Stimulated activated CD4-positive, alpha-beta T cell treated with anti-CD3 and anti-CD28 coated beads, Interleukin-4, amount 100 ng/mL, for 48 hours (primary cell): Measurements from ENCODE around the gene MRPL50.
"Not testable (repeated sequence)": the region's sequence is repeated elsewhere in the genome, so short reads cannot be mapped to it uniquely, and the experiment has no call there.

ENCODE experiments used
- DNase-seq, 2 donors: peaks; one replicate each; pipeline ENCODE4 v3.0.0-alpha.2; 2020; ENCODE audit warnings: low read depth in 2 of 2

MRPL50 gene

DNA sequence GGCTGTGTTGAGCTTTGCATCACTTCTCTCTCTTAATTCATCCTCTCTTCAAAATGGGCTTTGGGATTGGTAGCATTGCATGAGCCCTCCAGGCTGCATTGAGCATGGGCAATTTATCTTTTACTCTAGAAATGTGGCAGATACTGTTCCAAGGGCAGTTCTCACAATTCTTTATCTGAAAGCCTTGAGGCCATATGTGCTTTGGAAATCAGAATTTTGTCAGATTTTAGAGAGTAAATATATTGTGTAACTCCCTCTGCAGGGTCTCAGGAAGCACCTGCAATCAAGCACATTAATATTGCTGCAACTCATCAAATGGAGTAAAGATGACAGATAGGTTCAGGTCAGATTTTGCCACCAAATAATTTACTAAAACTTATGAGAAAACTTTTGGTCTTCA, 19.6 kb upstream of the MRPL50 start:
- DNase-seq, result no peak

DNA sequence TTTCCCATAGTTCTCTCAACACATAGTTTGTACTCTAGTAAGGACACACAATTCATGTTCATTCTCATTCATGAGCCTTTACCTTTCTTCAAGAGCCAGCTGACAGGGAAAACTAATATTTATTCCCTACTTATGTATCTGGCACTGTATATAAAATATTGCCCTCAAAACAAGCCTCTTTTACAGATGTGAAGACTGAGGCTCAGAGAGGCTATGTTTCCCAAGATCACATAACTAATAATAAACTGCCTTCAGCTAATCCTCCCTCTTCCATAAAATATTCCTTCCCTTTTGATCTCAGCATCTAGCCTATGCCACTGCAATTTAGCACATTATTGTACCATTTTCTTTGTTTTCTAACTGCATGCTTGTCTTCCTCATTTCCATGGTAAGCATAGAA, 19.0 kb upstream of the MRPL50 start:
- no peak for DNase-seq

DNA sequence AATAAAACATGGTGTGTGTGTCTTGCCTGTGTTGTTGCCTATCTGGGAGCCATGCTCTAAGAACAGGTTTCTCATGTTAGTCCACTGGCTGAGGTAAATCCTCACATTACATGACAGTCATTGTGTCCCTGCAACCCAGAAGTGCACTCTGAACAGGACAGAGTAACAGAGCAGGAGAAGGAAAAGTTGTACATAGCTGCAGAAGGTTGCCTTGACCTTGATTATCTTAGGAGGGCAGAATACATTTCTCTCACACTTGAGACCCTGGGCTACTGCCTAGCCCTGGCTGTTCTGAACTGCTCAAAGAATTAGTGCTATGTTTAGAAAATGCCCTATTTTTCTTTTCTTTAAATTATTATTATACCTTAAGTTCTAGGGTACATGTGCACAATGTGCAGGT, 17.2 kb upstream of the MRPL50 start:
- DNase-seq, result no peak

DNA sequence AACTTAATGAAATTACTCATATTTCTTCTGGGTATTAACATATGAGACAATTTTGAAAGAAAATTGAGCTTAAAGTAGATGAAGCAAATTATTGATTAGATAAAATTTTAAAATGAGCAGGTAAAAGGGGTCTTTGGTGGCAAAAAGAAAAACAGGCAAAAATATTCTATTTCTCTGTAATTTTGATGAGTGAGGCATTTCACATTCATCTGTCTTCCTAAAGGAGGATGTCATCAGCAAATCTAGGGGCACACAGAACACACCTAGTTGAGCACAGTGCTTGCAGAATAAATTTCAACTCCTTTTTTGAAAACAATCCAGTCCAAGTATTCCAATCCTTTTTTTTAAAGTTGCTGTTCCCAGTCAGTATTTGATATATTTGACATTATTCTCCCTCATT, 16.4 kb upstream of the MRPL50 start:
- DNase-seq, result no peak

DNA sequence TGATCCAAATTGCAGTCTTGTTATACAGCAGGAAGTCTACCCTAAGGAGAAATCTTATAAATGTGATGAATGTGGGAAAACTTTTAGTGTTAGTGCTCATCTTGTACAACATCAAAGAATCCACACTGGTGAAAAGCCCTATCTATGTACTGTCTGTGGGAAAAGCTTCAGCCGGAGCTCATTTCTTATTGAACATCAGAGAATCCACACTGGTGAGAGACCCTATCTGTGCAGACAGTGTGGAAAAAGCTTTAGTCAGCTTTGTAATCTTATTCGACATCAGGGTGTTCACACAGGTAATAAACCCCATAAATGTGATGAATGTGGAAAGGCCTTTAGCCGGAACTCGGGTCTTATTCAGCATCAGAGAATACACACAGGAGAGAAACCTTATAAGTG, 10.7 kb upstream of the MRPL50 start:
- DNase-seq, result no peak

DNA sequence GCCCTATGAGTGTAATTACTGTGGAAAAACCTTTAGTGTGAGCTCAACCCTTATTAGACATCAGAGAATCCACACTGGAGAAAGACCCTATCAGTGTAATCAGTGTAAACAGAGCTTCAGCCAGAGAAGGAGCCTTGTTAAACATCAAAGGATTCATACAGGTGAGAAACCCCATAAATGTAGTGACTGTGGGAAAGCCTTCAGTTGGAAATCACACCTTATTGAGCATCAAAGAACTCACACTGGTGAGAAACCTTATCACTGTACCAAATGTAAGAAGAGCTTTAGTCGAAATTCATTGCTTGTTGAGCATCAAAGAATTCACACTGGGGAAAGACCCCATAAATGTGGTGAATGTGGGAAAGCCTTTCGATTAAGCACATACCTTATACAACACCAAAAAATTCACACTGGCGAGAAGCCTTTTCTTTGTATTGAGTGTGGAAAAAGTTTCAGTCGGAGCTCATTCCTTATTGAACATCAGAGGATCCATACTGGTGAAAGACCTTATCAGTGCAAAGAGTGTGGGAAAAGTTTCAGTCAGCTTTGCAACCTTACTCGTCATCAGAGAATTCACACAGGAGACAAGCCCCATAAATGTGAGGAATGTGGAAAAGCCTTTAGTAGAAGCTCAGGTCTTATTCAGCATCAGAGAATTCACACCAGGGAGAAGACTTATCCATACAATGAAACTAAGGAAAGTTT, 10.1 kb upstream of the MRPL50 start:
- DNase-seq, result no peak

DNA sequence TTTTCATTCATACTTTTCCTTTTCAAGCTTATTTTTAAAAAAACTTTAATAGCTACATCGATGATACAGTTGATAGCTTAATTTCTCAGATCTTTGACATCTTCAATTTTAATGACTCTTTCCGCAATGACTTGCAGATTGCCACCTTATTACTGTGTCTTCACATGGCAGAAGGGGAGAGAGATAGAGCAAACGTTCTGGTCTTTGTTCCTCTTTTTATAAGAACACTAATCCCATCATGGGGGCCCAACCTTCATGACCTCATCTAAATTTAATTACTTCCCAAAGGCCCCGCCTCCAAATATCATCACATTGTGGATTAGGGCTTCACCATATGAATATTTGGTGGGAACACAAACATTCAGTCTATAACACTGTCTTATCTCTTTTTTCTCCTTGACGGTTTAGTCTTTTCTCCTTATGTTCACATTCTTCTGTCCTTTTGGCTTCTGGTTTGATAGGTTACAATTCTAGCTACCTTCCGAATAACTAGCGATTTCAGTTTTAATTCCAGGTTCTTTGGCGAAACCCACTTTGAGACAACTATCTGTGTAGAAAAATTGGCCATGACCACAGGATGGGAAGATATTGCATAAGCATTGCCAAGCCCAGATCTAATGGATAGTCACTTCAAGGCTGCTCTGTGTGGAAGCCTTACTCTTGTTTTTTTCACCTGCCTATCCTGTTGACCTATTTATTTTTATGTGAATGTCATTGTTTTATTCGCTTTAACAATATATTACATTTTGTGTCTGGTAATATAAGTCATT, 5.3 kb upstream of the MRPL50 start:
- DNase-seq, result no peak

DNA sequence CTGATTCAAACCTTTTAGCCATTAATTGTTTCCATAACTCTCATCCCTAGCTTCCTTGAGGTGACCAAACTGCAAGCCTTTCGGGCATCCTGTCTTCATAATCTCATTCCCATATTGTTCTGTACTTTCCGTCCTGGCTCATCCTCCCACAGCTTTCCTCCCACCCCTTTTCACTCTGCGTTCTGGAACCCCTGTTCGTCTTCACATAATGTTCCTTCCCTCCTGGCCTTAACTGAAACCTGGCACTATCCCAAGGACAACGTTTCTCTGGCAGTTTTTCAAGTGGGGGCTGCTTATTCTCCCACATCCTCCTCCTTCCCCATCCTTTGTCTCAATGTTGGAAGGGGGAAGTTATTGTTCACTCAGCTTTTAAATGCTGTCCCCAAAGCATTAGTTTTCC, 1.7 kb upstream of the MRPL50 start:
- no peak for DNase-seq

DNA sequence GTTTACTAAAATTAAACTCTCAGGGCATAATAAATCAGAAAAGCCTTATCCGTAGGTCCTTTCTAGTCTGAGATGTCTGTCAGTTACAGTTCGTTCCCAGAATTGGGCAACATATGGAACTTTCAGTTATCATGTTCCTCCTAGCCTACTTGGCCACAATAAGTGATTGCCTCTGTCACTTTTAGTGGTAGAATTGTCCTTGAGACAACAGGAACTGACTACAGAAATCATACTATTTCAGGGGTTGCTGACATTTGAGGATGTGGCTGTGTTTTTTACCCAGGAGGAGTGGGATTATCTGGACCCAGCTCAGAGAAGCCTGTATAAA, 1.2 kb upstream of the MRPL50 start:
- no peak for DNase-seq

DNA sequence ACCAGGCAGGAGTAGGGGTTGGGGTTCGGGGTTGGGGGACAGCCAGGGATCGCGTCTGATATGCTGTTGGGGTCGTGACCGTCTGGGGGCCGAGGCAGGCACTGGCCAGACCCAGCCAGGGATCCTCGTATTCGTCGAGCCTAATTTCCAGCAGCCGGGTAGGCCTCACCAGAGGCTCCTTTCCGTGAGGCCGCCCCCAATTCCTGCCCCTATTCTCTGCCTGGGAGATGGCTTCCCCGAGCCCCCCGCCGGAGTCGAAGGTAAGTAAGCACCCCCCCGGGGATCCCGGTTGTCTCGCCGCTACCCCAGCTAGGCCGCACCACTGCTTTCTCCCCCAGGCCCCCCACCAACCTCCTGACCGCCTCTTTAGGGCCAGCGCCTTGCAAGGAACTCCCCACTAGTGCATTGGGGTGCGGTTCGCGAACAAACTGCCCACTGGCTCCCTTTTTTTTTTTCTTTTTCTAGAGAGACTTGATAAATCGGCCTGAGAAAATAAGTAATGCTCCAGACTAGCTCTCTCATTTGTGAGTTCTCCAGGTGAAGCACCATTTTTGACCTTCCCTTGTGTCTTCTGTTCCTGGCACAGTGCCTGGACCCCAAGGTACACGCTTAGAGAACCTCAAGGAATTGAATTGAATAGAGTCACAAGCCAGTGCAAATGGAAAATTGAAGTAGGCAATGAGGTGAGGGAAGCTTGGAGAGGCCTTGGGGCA, 668 bp upstream of the MRPL50 start:
- DNase-seq, result no peak

DNA sequence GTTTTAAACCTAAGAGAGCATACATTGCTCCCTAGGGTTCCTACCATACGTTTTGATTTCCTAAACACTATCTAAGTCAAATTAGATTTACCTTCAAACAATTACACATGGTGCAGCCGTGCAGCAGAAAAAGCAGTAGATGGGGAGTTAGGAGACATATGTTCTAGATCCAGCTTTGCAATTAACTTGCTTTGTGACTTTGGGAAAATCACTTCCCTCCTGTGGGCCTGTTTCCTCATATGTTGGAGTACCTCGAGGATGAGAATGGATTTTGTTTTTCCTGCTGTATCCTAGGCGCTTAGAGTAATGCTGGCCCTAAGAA, 711 bp downstream of the MRPL50 start:
- no peak for DNase-seq

DNA sequence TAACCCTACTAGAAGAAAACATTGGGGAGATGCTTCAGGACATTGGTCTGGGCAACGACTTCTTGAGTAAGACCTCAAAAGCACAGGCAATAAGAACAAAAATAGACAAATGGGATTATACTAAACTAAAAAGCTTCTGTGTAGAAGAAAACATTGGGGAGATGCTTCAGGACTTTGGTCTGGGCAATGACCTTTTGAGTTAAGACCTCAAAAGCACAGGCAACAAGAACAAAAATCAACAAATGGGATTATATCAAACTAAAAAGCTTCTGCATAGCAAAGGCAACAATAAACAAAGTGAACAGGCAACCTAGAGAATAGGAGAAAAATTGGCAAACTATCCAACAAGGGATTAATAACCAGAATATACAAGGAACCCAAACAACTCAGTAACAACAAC, 3.7 kb downstream of the MRPL50 start:
- DNase-seq, result no peak

DNA sequence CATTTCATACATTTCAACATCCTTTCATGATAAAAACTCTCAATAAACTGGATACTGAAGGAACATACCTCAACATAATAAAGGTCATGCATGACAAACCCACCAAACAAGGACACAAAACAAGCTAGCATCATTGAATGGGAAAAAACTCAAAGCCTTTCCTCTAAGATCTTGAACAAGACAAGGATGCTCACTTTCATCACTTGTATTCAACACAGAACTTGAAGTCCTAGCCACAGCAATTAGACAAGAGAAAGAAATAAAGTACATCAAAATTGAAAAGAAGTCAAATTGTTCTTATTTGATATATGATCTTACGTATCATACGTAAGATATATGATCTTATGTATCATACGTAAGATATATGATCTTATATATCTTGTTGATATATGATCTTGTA, 5.3 kb downstream of the MRPL50 start:
- DNase-seq, result no peak

DNA sequence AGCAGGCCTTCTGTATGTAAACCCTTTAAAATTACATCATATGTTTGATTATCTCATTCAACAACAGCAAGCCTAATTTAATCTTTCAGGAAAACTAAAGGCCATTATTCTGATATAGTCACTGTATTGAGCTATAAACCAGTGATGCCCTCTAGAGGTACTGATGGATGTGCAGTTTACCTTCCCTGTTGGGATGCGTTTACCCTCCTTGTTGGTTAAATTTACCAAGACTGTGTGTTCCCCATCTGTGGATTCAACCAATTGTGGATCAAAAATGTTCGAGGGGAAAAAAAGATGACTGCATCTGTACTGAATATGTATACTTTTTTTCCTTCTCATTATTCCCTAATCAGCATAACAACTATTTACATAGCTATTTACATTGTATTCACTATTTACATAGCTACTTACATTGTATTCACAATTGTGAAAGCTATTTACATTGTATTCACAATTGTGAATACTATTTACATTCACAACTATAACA, 9.9 kb downstream of the MRPL50 start:
- DNase-seq, result no peak

DNA sequence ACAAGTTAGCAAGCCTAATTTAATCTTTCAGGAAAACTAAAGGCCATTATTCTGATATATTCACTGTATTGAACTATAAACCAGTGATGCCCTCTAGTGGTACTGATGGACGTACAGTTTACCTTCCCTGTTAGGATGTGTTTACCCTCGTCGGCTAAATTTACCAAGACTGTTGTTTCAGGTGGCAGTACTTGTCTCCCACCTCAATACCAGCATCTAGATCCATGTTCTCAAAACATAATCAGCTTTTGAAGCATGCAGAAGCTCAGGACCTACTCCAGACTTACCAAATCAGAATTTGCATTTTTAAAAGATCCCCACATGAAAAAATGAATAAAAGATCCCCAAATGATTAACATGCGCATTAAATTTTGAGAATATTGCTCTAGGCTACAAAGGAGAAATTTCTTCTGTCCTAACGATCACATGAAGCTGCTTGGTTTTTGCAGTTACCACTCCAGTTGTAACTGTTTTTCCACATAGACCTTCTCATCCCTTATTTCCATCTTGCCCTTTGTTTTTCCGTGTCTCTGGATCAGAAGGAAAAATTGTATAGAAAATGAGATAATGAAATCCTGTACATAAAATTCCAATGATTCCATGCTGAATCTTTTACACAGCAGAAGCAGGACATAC, 10.4 kb downstream of the MRPL50 start:
- DNase-seq, result no peak

DNA sequence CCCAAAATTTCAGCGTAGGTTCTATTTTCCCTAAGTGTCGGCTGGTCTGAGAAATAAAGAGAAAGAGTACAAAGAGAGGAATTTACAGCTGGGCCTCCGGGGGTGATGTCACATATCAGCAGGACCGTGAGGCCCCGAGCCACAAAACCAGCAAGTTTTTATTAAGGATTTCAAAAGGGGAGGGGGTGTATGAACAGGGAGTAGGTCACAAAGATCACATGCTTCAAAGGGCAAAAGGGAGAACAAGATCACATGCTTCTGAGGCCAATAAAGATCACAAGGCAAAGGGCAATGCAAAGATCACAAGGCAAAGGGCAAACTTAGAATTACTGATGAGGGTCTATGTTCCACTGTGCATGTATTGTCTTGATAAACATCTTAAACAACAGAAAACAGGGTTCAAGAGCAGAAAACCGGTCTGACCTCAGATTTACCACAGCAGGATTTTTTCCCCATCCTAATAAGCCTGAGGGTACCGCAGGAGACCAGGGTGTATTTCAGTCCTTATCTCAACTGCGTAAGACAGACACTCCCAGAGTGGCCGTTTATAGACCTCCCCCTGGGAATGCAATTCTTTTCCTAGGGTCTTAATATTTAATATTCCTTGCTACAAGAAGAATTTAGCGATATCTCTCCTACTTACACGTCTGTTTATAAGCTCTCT, 13.4 kb downstream of the MRPL50 start, which contains the start of gene BAAT:
TSS of gene BAAT (minus strand) at position 134 of the 664 bp plus-strand sequence. CDS start 13,602 bp downstream, outside the sequence.
- DNase-seq, result not testable (repeated sequence)

DNA sequence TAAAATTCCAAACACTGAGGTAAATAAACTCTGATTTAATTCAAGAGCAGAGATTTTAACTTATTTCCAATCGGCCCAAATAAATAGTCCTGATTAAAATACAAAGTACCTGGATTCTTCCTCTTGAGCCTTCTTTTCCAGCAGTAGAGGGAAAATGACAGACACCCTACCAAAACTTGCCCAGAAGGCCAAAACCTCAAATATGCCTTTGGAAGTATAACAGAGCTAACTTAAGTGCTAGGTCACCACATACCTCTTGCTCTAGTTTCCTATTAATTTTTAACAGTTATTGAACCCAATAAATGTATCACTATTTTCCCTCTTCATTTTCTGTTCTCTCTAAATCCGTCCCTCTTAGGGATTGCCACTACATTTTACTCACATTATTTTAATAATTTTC, 15.1 kb downstream of the MRPL50 start:
- DNase-seq, result no peak

DNA sequence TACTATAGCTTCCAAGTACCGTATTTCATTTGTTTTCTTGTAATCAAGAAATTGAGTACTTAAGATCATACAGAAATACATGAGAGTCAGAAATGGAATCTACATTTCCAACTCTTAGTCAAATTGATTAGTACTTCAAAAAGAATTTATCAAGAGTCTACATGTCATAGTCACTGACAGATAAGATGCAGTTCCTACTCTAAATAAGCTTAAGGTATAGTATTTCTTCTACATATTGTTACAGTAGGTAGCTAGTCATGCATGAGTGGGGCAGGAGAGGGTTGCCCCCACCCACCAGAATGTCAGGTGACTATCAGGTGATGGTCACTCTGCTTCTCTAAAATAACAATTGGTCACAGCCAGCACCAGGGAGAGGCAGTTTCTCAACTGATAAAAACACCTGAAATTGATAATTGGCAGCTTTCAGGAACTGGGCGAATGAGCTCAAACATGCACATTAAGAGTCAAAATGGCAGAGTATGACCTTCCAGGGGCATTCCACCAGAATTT, 16.5 kb downstream of the MRPL50 start:
- DNase-seq, result no peak

DNA sequence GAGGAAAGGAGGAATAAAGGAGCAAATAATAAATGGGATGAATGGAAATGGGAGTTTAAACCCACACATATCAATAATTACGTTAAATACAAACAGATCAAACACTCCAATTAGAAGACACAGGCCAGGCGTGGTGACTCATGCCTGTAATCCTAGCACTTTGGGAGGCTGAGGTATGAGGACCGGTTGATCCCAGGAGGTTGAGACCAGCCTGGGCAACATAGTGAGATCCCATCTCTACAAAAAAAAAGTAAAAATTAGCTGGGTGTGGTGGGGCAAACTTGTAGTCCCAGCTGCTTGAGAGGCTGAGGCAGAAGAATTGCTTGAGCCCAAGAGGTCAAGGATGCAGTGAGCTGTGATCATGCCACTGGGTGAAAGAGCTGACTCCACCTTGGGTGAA, 17.3 kb downstream of the MRPL50 start:
- DNase-seq, result no peak

DNA sequence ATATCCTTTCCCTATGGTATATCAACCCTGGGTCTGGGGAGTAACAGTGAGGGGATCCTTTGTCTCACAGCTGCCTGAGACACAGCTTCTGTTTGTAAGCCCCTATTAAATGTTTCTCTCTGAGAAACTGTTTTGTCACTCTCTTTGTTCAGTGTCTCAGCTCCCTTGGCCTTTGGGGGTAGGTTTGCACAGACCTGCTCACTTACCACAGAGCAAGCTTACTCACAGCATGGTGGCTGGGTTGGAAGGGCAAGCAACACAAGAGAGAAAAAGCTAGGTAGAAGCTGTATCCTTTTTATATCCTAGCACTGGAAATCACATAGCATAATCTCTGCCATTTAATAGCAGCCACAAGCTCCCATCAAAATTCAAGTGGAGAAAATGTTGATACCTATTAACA, 18.1 kb downstream of the MRPL50 start:
- DNase-seq, result no peak

DNA sequence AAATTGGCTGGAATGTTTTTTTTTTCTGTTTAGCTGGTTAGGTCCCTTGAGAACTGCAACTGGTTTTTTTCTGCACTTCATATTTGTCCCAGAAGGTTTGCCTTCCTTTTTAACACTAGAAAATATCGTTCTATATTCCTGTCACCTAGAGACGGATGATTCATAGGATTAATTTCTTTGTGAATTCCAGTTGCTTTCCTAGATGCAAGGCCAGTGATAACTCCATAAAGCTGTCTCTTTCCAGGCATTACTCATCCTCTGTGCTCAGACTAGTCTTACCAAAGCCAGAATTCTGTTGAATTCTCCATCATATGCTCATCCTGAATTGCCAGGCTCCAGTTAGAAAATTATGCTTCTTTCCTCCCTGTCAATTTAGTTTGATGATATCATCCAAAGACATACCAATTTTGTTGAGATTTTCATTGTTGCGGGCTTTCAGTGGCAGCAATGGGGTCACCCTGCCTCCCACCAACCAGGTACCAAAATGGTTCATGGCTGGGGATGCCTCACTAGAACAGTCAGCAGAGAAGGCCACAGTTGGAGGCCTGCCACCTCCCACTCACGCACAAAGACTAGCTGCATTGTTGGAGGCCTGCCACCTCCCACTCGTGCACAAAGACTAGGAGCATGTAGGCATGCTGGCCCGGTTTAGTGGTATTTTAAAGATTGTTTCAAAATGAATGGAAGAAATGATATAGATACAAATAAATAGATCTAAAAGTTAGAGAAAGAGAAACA, 22.1 kb downstream of the MRPL50 start:
- DNase-seq, result no peak
